ENCODE measurements around the gene MACC1.
"Not testable (repeated sequence)": the region's sequence is repeated elsewhere in the genome, so short reads cannot be mapped to it uniquely, and the experiment has no call there.

Gene MACC1

DNA sequence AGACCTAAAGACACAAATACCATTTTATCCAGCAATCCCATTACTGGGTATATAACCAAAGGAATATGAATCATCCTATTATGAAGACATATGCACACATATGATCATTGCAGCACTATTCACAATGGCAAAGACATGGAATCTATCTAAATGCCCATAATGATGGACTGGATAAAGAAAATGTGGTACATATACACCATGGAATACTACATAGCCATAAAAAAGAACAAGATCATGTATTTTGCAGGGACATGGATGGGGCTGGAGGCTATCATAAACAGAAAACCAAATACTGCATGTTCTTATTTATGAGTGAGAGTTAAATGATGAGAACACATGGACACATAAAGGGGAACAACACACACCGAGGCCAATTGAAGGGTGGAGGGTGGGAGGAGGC lies 3.8 kb downstream of the MACC1 start:
- DNase-seq (ENCODE audit: low read depth in 1 of 2, low spot score in 1 of 2): no peak
- in situ Hi-C loops (cut with HindIII; ENCODE audit: low pct_unique_long_range_greater_than_20kb, low sequenced_read_pairs): no loop called here
- TF ChIP-seq JUND (IDR thresholded peaks at IDR 0.05; ENCODE audit: low read depth): no peak

DNA sequence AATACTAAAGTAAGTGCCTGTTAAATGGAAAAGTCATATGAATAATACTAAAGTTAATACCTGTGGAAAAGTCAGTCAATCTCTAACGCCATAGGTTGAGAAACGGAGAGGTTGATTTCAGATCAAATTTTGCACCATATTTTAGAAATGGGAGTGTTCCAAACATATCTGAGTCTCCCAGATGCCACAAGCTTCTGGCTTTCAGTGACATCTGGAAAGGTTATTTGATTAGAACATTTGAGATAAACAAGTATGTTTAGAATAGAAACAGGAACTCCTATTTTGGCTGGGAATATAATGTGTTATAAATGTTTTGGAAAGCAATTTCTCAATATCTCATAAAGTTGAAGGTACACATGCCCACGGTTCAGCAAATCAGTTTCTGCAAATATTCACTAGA lies 5.8 kb downstream of the MACC1 start:
- DNase-seq (ENCODE audit: low read depth in 1 of 2, low spot score in 1 of 2): no peak
- no peak for TF ChIP-seq JUND (IDR thresholded peaks at IDR 0.05; ENCODE audit: low read depth)
- in situ Hi-C loops (cut with HindIII; ENCODE audit: low pct_unique_long_range_greater_than_20kb, low sequenced_read_pairs): no loop called here

- in situ Hi-C loops (cut with HindIII; ENCODE audit: low pct_unique_long_range_greater_than_20kb, low sequenced_read_pairs): no loop called here
- no peak for DNase-seq (ENCODE audit: low read depth in 1 of 2, low spot score in 1 of 2)
- TF ChIP-seq JUND (IDR thresholded peaks at IDR 0.05; ENCODE audit: low read depth): no peak
Measured at GRCh38 chr7:20208651-20209307, 8.4 kb downstream of the MACC1 start.

- in situ Hi-C loops (cut with HindIII; ENCODE audit: low pct_unique_long_range_greater_than_20kb, low sequenced_read_pairs); DNase-seq (ENCODE audit: low read depth in 1 of 2, low spot score in 1 of 2): not testable (repeated sequence)
Measured at GRCh38 chr7:20207811-20208210, 9.4 kb downstream of the MACC1 start.

- no peak for TF ChIP-seq JUND (IDR thresholded peaks at IDR 0.05; ENCODE audit: low read depth)
- in situ Hi-C loops (cut with HindIII; ENCODE audit: low pct_unique_long_range_greater_than_20kb, low sequenced_read_pairs): no loop called here
- DNase-seq (ENCODE audit: low read depth in 1 of 2, low spot score in 1 of 2): peak in 1 of 2 experiments; percentile 70
Measured at GRCh38 chr7:20206104-20206896, 10.9 kb downstream of the MACC1 start.

DNA sequence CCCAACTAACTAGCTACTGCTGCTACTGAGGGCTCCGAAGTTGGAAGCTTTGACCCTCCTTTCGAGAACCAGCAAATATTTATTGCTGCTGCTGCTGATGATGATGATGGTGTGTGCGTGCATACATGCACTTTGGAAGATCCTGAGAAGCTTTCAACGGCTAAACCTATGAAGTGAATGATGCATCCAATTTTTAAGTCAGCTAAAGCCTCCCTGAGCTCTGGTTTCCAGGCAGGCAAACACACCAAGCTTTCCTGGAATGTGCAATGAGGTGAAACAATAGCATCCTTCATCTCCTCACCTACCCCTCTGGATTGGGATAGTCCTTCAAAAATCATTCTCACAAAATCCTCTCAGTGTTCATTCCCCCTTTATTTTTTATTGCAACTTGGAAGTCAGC lies 13.9 kb downstream of the MACC1 start:
- DNase-seq (ENCODE audit: low read depth in 1 of 2, low spot score in 1 of 2): no peak
- in situ Hi-C loops (cut with HindIII; ENCODE audit: low pct_unique_long_range_greater_than_20kb, low sequenced_read_pairs): no loop called here
- no peak for TF ChIP-seq JUND (IDR thresholded peaks at IDR 0.05; ENCODE audit: low read depth)

- TF ChIP-seq JUND (IDR thresholded peaks at IDR 0.05; ENCODE audit: low read depth): no peak
- in situ Hi-C loops (cut with HindIII; ENCODE audit: low pct_unique_long_range_greater_than_20kb, low sequenced_read_pairs): no loop called here
- DNase-seq (ENCODE audit: low read depth in 1 of 2, low spot score in 1 of 2): no peak
Measured at GRCh38 chr7:20201380-20201779, 15.8 kb downstream of the MACC1 start.

DNA sequence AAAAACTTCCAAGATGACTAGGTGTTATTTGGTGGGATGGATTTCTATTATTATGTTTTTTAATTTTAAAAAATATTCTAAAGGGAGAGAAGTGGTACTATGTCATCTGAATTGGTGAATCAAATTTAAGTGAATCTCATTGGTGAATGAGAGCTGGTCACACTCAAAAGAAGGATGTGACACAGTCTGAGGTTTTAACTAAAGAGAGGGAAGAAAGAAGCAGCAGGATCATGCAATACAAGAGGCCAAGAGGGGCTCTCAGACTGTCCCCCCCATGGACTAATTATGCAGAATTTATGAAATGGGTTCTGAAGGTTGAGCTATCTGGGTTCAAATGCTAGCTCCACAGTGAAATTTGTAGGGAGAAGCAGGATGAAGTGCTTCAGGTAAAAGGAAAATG lies 16.2 kb downstream of the MACC1 start:
- no peak for DNase-seq (ENCODE audit: low read depth in 1 of 2, low spot score in 1 of 2)
- no peak for TF ChIP-seq JUND (IDR thresholded peaks at IDR 0.05; ENCODE audit: low read depth)
- in situ Hi-C loops (cut with HindIII; ENCODE audit: low pct_unique_long_range_greater_than_20kb, low sequenced_read_pairs): no loop called here

GRCh38 chr7:20200361-20200760 lies 16.8 kb downstream of the MACC1 start:
- in situ Hi-C loops (cut with HindIII; ENCODE audit: low pct_unique_long_range_greater_than_20kb, low sequenced_read_pairs): no loop called here
- no peak for DNase-seq (ENCODE audit: low read depth in 1 of 2, low spot score in 1 of 2)

DNA sequence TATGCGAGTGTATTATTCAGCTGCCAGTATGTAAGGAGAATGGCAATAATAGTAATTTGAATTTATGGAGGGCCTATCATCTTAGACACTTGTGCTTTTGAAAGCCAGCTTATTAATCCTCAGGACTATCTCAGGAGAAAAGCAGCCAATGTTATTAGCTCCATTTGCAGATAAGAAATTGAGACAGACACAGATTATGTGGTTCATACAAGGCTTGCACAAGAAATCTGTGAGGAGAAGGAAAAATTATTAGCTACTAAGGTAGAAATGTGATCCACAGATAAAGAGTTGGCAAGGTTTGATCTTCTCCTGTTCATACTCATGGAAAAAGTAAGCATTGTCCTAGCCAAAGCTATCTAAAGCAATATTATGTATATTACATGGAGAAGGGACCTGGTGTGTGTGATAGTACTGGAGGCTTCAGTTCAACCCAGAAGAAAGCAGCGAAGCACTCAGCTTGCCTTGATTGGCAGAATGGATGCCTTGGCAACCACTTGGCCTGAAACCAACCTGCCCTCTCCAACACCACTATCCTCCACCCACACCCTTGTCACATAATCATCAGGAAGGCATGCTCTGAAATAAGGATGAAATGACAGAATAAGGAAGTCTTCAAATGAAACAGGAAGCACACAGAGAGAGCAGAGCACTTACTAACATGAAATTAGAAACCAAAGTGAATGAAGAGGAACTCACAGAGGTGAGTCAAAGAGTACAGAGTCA lies 18.0 kb downstream of the MACC1 start:
- no peak for TF ChIP-seq JUND (IDR thresholded peaks at IDR 0.05; ENCODE audit: low read depth)
- in situ Hi-C loops (cut with HindIII; ENCODE audit: low pct_unique_long_range_greater_than_20kb, low sequenced_read_pairs): no loop called here
- DNase-seq (ENCODE audit: low read depth in 1 of 2, low spot score in 1 of 2): no peak

More at GRCh38 chr7:20200361-20200760, 16.8 kb downstream of the MACC1 start:
- TF ChIP-seq JUND (IDR thresholded peaks at IDR 0.05; ENCODE audit: low read depth): no peak

- DNase-seq (ENCODE audit: low read depth in 1 of 2, low spot score in 1 of 2): no peak
- no peak for TF ChIP-seq JUND (IDR thresholded peaks at IDR 0.05; ENCODE audit: low read depth)
- in situ Hi-C loops (cut with HindIII; ENCODE audit: low pct_unique_long_range_greater_than_20kb, low sequenced_read_pairs): no loop called here
Measured at GRCh38 chr7:20198260-20198659, 18.9 kb downstream of the MACC1 start.

DNA sequence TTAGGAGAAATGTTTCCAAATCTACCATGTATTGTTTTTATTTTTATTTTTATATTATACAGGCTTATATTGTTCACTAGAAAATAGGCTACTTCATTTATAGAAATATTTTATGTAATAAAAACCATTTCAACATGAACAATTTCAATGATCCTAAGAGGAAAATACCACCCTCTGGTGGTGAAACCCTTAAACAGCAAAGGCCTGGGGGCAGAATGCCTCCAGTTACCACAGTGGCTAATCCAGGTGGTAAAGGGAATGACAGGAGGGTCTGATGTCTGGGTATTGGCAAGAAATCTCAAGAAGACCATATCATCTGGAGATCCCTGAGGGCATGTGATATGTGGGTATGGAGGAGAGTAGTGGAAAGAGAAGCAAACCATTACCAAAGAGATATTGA lies 19.3 kb downstream of the MACC1 start:
- TF ChIP-seq JUND (IDR thresholded peaks at IDR 0.05; ENCODE audit: low read depth): no peak
- no peak for DNase-seq (ENCODE audit: low read depth in 1 of 2, low spot score in 1 of 2)
- in situ Hi-C loops (cut with HindIII; ENCODE audit: low pct_unique_long_range_greater_than_20kb, low sequenced_read_pairs): no loop called here
